ENCODE data around the gene OCEL1. TPM values are rescaled to one million over a fixed set of nuclear protein-coding genes. Genes with fewer than 3 reads are reported as not detected.

OCEL1 gene
- total RNA-seq, 1 donor from 2014 or later: 24.1 TPM

- H3K36me3 ChIP-seq: no peaks in the 10 kb centered on the region
- intact Hi-C loops (cut with DNase I): no loop called here
Measured at GRCh38 chr19:17255150-17255621, 29.2 kb downstream of the OCEL1 start.

GRCh38 chr19:17256130-17256529 is 30.1 kb downstream of the OCEL1 start:
- H3K4me1 ChIP-seq: no peaks in the 10 kb centered on the region
- H3K27ac ChIP-seq: no peak overlapping the region
- no peak for DNase-seq (ENCODE audit: extremely low spot score in 2 of 2)
- intact Hi-C loops (cut with DNase I): no loop called here
- H3K36me3 ChIP-seq: no peaks in the 10 kb centered on the region
- H3K4me3 ChIP-seq: no peak overlapping the region
- H3K9me3 ChIP-seq: no peaks in the 10 kb centered on the region
- TF ChIP-seq CTCF (IDR thresholded peaks at IDR 0.05) (no peak), POLR2A (IDR thresholded peaks at IDR 0.05) (no peak), POLR2AphosphoS5 (IDR thresholded peaks at IDR 0.05; ENCODE audit: insufficient read depth in 1 of 2, low read depth in 1 of 2) (no peak)
- H3K27me3 ChIP-seq: no peaks in the 10 kb centered on the region

More at GRCh38 chr19:17255150-17255621, 29.2 kb downstream of the OCEL1 start:
- H3K9me3 ChIP-seq: no peaks in the 10 kb centered on the region
- no peak for TF ChIP-seq POLR2AphosphoS5 (IDR thresholded peaks at IDR 0.05; ENCODE audit: insufficient read depth in 1 of 2, low read depth in 1 of 2)
- H3K27ac ChIP-seq: no peak overlapping the region
- H3K27me3 ChIP-seq: no peaks in the 10 kb centered on the region
- H3K4me1 ChIP-seq: no peaks in the 10 kb centered on the region
- no peak overlapping the region for H3K4me3 ChIP-seq
- no peak for DNase-seq (ENCODE audit: extremely low spot score in 2 of 2)

- H3K36me3 ChIP-seq: no peaks in the 10 kb centered on the region
- no peaks in the 10 kb centered on the region for H3K4me1 ChIP-seq
- no peaks in the 10 kb centered on the region for H3K9me3 ChIP-seq
- intact Hi-C loops (cut with DNase I): no loop called here
- H3K27me3 ChIP-seq: no peaks in the 10 kb centered on the region
- no peak for TF ChIP-seq POLR2A (IDR thresholded peaks at IDR 0.05)
- TF ChIP-seq POLR2AphosphoS5 (IDR thresholded peaks at IDR 0.05; ENCODE audit: insufficient read depth in 1 of 2, low read depth in 1 of 2): no peak
- no peak for TF ChIP-seq CTCF (IDR thresholded peaks at IDR 0.05)
- H3K27ac ChIP-seq: no peak overlapping the region
- no peak for DNase-seq (ENCODE audit: extremely low spot score in 2 of 2)
- H3K4me3 ChIP-seq: no peak overlapping the region
Measured at GRCh38 chr19:17259118-17259780, 33.2 kb downstream of the OCEL1 start.

- intact Hi-C loops (cut with DNase I): no loop called here
- Histone ChIP-seq H3K9me3 (no peaks in the 10 kb centered on the region), H3K4me3 (no peak overlapping the region), H3K27me3 (no peaks in the 10 kb centered on the region), H3K27ac (no peak overlapping the region), H3K4me1 (no peaks in the 10 kb centered on the region), H3K36me3 (no peaks in the 10 kb centered on the region)
- DNase-seq (ENCODE audit: extremely low spot score in 2 of 2): no peak
- no peak for TF ChIP-seq POLR2AphosphoS5 (IDR thresholded peaks at IDR 0.05; ENCODE audit: insufficient read depth in 1 of 2, low read depth in 1 of 2)
- TF ChIP-seq CTCF (IDR thresholded peaks at IDR 0.05): no peak
- TF ChIP-seq POLR2A (IDR thresholded peaks at IDR 0.05): no peak
Measured at GRCh38 chr19:17259934-17260333, 33.9 kb downstream of the OCEL1 start.

- H3K4me3 ChIP-seq: no peak overlapping the region
- intact Hi-C loops (cut with DNase I): no loop called here
- TF ChIP-seq POLR2A (IDR thresholded peaks at IDR 0.05) (no peak), POLR2AphosphoS5 (IDR thresholded peaks at IDR 0.05; ENCODE audit: insufficient read depth in 1 of 2, low read depth in 1 of 2) (peak; percentile 16 to 26), CTCF (IDR thresholded peaks at IDR 0.05) (peak; percentile 50 to 75 (median 68))
- H3K27me3 ChIP-seq: no peaks in the 10 kb centered on the region
- H3K4me1 ChIP-seq: no peaks in the 10 kb centered on the region
- H3K9me3 ChIP-seq: no peaks in the 10 kb centered on the region
- DNase-seq (ENCODE audit: extremely low spot score in 2 of 2): no peak
- no peaks in the 10 kb centered on the region for H3K36me3 ChIP-seq
- no peak overlapping the region for H3K27ac ChIP-seq
Measured at GRCh38 chr19:17260842-17261325, 34.9 kb downstream of the OCEL1 start.

All from vagina (tissue), 2 donors.